HL-60 (cell line): ENCODE data around the gene PEX6.

Source experiments
- CTCF ChIP-seq: IDR thresholded peaks from one replicate; pipeline ENCODE4 v1.5.1; 2011; ENCODE audit warnings: low read length, control low read depth, inconsistent platforms; ENCODE audit not compliant: insufficient read depth
- SPI1 ChIP-seq: IDR thresholded peaks from 2 replicates; pipeline ENCODE4 v1.6.1; 2012; ENCODE audit warnings: low read depth, mild to moderate bottlenecking, borderline replicate concordance

GRCh38 chr6:43001843-43002242 lies 22.9 kb upstream of the PEX6 start:
- TF ChIP-seq CTCF (no peak), SPI1 (no peak)
